Tibial nerve (tissue), 4 donors: ENCODE measurements around the gene NRN1L.

ENCODE experiments used
- EP300 ChIP-seq, 2 donors: sonication (generic); formaldehyde crosslinking; IDR thresholded peaks; one replicate each; pipeline ENCODE4 v1.6.1; 2017; ENCODE audit warnings: antibody characterized with exemption in 2 of 2, mild to moderate bottlenecking in 1 of 2
- POLR2A ChIP-seq, 2 donors: fragments of 450-650 bp; IDR thresholded peaks; one replicate each; pipeline ENCODE4 v1.6.1; 2017; ENCODE audit warnings: antibody characterized with exemption in 2 of 2, mild to moderate bottlenecking in 2 of 2, moderate library complexity in 2 of 2
- TF ChIP-seq, protein P1 (sequence below), 5 experiments: fragments of 200-600 bp in 3 of 5; fragments of 450-650 bp in 2 of 5; sonication (generic) in 3 of 5; IDR thresholded peaks; one replicate each; pipeline ENCODE4 v1.5.1; 2016 to 2019; ENCODE audit warnings: antibody characterized with exemption in 5 of 5, mild to moderate bottlenecking in 3 of 5, moderate library complexity in 2 of 5

DNA sequence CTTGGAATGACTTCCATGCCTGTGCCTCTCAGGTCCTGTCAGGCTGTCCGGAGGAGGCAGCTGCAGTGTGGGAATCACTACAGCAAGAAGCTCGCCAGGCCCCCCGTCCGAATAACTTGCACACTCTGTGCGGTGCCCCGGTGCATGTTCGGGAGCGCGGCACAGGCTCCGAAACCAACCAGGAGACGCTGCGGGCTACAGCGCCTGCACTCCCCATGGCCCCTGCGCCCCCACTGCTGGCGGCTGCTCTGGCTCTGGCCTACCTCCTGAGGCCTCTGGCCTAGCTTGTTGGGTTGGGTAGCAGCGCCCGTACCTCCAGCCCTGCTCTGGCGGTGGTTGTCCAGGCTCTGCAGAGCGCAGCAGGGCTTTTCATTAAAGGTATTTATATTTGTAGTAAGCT is 1.3 kb downstream of the NRN1L start:
- TF ChIP-seq EP300 (IDR thresholded peaks at IDR 0.05) (no peak), POLR2A (IDR thresholded peaks at IDR 0.05) (no peak)
- TF ChIP-seq, protein P1, sequence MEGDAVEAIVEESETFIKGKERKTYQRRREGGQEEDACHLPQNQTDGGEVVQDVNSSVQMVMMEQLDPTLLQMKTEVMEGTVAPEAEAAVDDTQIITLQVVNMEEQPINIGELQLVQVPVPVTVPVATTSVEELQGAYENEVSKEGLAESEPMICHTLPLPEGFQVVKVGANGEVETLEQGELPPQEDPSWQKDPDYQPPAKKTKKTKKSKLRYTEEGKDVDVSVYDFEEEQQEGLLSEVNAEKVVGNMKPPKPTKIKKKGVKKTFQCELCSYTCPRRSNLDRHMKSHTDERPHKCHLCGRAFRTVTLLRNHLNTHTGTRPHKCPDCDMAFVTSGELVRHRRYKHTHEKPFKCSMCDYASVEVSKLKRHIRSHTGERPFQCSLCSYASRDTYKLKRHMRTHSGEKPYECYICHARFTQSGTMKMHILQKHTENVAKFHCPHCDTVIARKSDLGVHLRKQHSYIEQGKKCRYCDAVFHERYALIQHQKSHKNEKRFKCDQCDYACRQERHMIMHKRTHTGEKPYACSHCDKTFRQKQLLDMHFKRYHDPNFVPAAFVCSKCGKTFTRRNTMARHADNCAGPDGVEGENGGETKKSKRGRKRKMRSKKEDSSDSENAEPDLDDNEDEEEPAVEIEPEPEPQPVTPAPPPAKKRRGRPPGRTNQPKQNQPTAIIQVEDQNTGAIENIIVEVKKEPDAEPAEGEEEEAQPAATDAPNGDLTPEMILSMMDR (IDR thresholded peaks at IDR 0.05), result no peak
